K562 (cell line): ENCODE results near the gene RSPH1.

Source experiments
- ATF2 ChIP-seq: sonication (generic); formaldehyde crosslinking; IDR thresholded peaks from 2 replicates; pipeline ENCODE4 v1.8.1; 2022; ENCODE audit warnings: missing genetic modification reagents
- DIDO1 ChIP-seq: fragments of 450-650 bp; IDR thresholded peaks from 2 replicates; pipeline ENCODE4 v1.6.1; 2016; ENCODE audit warnings: low read depth, missing biosample characterization, missing genetic modification characterization
- EZH2 ChIP-seq: IDR thresholded peaks from 2 replicates; pipeline ENCODE4 v1.6.1; 2012; ENCODE audit warnings: low read depth, mild to moderate bottlenecking, inconsistent platforms, low read length, borderline replicate concordance
- FOS ChIP-seq: IDR thresholded peaks from 3 replicates; pipeline ENCODE4 v1.6.1; 2011; ENCODE audit not compliant: insufficient read length; ENCODE audit errors: extremely low read depth
- HNRNPLL ChIP-seq: fragments of 200-400 bp; formaldehyde crosslinking; IDR thresholded peaks from 2 replicates; pipeline ENCODE4 v1.6.1; 2017; ENCODE audit warnings: low read length, low read depth, mild to moderate bottlenecking; ENCODE audit not compliant: poor library complexity, severe bottlenecking
- ILK ChIP-seq: fragments of 450-650 bp; IDR thresholded peaks from 2 replicates; pipeline ENCODE4 v1.6.1; 2016; ENCODE audit warnings: missing genetic modification characterization, low read depth, mild to moderate bottlenecking, missing compliant biosample characterization, moderate library complexity, borderline replicate concordance
- JUN ChIP-seq, 2 experiments: sonication (generic) in 1 of 2; formaldehyde crosslinking in 1 of 2; IDR thresholded peaks; 2 replicates each; pipeline versions ENCODE4 v1.6.1 to v1.8.0; 2012 to 2022; ENCODE audit warnings: borderline replicate concordance in 2 of 2, mild to moderate bottlenecking in 2 of 2, improper control_type of control experiment in 1 of 2, low read depth in 1 of 2, low read length in 1 of 2, missing genetic modification reagents in 1 of 2
- MTA1 ChIP-seq: fragments of 450-650 bp; IDR thresholded peaks from 2 replicates; pipeline ENCODE4 v1.6.1; 2017; ENCODE audit warnings: borderline replicate concordance
- MYC ChIP-seq, 2 experiments: fragments of 250-450 bp in 1 of 2; sonication (Bioruptor Pico) in 1 of 2; IDR thresholded peaks; 2 replicates each; pipeline versions ENCODE4 v1.5.1 to v1.6.1; 2012 to 2021; ENCODE audit warnings: low read depth in 2 of 2, borderline replicate concordance in 1 of 2, improper control_type of control experiment in 1 of 2, low read length in 1 of 2, mild to moderate bottlenecking in 1 of 2, moderate library complexity in 1 of 2
- POLR2A ChIP-seq: fragments of 450-650 bp; conservative IDR thresholded peaks from 2 replicates; pipeline ENCODE4 v1.6.1; 2016
- PPARD ChIP-seq: fragments of 250-450 bp; sonication (Bioruptor Pico); IDR thresholded peaks from 2 replicates; pipeline ENCODE4 v1.8.0; 2022; ENCODE audit warnings: inconsistent platforms, mild to moderate bottlenecking, moderate library complexity
- TARDBP ChIP-seq: fragments of 450-650 bp; IDR thresholded peaks from 2 replicates; pipeline ENCODE4 v1.6.1; 2016
- XRCC5 ChIP-seq: fragments of 200-400 bp; formaldehyde crosslinking; IDR thresholded peaks from 2 replicates; pipeline ENCODE4 v1.6.1; 2017; ENCODE audit warnings: low read depth, mild to moderate bottlenecking, low read length

GRCh38 chr21:42468491-42469131 lies 27.4 kb downstream of the RSPH1 start:
- TF ChIP-seq PPARD (CRISPR knock-in tag) (no peak), HNRNPLL (no peak), DIDO1 (tag) (no peak), TARDBP (no peak), POLR2A (no peak), MTA1 (no peak), ATF2 (CRISPR knock-in tag) (no peak), JUN (IDR thresholded peaks at IDR 0.05; ENCODE audit: borderline replicate concordance, low read depth, low read length) (no peak), JUN (CRISPR knock-in tag; IDR thresholded peaks at IDR 0.05; ENCODE audit: borderline replicate concordance) (no peak), ILK (no peak), EZH2 (no peak), XRCC5 (no peak), MYC (IDR thresholded peaks at IDR 0.05; ENCODE audit: low read depth, low read length) (no peak), MYC (CRISPR knock-in tag; IDR thresholded peaks at IDR 0.05; ENCODE audit: borderline replicate concordance, low read depth) (no peak), FOS (no peak)
